ENCODE data around the gene KDELR1.

Gene KDELR1

DNA sequence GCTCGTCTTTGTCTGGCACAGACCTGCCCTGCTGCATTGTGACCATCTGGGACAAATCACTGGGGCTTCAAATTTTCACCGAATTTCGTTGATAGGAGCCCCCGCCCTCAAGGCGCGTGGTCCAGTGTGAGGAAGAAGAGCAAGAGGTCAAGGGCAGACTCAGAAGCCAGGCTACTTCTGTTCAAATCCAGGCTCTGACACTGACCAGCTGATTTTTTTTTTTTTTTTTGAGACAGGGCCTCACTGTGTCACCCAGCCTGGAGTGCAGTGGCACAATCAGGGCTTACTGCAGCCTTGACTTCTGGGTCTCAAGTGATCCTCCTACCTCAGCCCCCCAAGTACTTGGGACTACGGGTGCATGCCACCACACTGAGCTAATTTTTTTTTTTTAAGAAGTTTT lies 20.0 kb downstream of the KDELR1 start:
- H3K9me3 ChIP-seq (ENCODE audit: low read length) = no peaks in the 10 kb centered on the region
- no peaks in the 10 kb centered on the region for H3K79me2 ChIP-seq (ENCODE audit: insufficient read depth, low read length)
- TF ChIP-seq, protein P1, sequence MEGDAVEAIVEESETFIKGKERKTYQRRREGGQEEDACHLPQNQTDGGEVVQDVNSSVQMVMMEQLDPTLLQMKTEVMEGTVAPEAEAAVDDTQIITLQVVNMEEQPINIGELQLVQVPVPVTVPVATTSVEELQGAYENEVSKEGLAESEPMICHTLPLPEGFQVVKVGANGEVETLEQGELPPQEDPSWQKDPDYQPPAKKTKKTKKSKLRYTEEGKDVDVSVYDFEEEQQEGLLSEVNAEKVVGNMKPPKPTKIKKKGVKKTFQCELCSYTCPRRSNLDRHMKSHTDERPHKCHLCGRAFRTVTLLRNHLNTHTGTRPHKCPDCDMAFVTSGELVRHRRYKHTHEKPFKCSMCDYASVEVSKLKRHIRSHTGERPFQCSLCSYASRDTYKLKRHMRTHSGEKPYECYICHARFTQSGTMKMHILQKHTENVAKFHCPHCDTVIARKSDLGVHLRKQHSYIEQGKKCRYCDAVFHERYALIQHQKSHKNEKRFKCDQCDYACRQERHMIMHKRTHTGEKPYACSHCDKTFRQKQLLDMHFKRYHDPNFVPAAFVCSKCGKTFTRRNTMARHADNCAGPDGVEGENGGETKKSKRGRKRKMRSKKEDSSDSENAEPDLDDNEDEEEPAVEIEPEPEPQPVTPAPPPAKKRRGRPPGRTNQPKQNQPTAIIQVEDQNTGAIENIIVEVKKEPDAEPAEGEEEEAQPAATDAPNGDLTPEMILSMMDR (IDR thresholded peaks at IDR 0.05; ENCODE audit: low read length) = no peak
- no peak for TF ChIP-seq EZH2 (IDR thresholded peaks at IDR 0.05; ENCODE audit: borderline replicate concordance, low read length)
- H2AFZ ChIP-seq (ENCODE audit: low read length) = no peak overlapping the region
- no peak overlapping the region for H3K4me3 ChIP-seq (ENCODE audit: low read depth, low read length, poor library complexity, severe bottlenecking)
- no peaks in the 10 kb centered on the region for H4K20me1 ChIP-seq (ENCODE audit: insufficient read depth, low read length)
- H3K4me1 ChIP-seq (ENCODE audit: insufficient read depth, low read length, severe bottlenecking) = no peaks in the 10 kb centered on the region
- H3K9me2 ChIP-seq (ENCODE audit: low read depth, low read length) = no peaks in the 10 kb centered on the region
- H3K36me3 ChIP-seq (ENCODE audit: insufficient read depth, low read length) = no peaks in the 10 kb centered on the region
- H3K4me2 ChIP-seq (ENCODE audit: low read length) = no peak overlapping the region
- H3K9ac ChIP-seq (ENCODE audit: low read length) = no peak overlapping the region
- H3K27me3 ChIP-seq (ENCODE audit: insufficient read depth, low read length) = no peaks in the 10 kb centered on the region; the same call in 1 of the 2 replicates
- no peak overlapping the region for H3K27ac ChIP-seq (ENCODE audit: low read depth, low read length, poor library complexity, severe bottlenecking)
- H3F3A ChIP-seq (ENCODE audit: insufficient read depth, low read length) = no peaks in the 10 kb centered on the region

DNA sequence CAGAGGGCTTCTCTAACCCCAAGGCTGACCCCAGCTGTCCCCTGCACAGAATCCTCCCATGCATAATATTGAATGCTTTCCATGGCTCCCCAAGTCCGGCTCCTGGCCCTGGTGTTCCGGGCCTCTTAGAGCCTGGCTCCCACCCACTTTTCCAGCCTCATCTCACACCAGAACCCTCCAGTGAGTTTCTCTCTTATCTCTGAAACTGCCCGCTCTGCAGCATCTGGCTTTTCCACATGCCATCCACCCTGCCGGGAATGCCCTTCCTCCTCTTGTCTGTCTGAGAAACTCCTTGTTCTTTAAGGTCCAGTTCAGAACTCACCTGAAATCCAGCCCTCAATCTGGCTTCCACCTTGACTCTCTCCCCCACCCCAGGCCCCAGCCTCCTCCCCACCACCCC lies 20.4 kb downstream of the KDELR1 start:
- Histone ChIP-seq H3K4me2 (ENCODE audit: low read length) (no peak overlapping the region), H3K36me3 (ENCODE audit: insufficient read depth, low read length) (no peaks in the 10 kb centered on the region), H3K9ac (ENCODE audit: low read length) (no peak overlapping the region), H3K27ac (ENCODE audit: low read depth, low read length, poor library complexity, severe bottlenecking) (no peak overlapping the region), H3K4me3 (ENCODE audit: low read depth, low read length, poor library complexity, severe bottlenecking) (no peak overlapping the region), H2AFZ (ENCODE audit: low read length) (no peak overlapping the region), H4K20me1 (ENCODE audit: insufficient read depth, low read length) (no peaks in the 10 kb centered on the region), H3K9me3 (ENCODE audit: low read length) (no peaks in the 10 kb centered on the region), H3K79me2 (ENCODE audit: insufficient read depth, low read length) (no peaks in the 10 kb centered on the region), H3K9me2 (ENCODE audit: low read depth, low read length) (no peaks in the 10 kb centered on the region), H3K4me1 (ENCODE audit: insufficient read depth, low read length, severe bottlenecking) (no peaks in the 10 kb centered on the region), H3F3A (ENCODE audit: insufficient read depth, low read length) (no peaks in the 10 kb centered on the region), H3K27me3 (ENCODE audit: insufficient read depth, low read length) (no peaks in the 10 kb centered on the region; the same call in 1 of the 2 replicates)
- TF ChIP-seq, protein P1 (IDR thresholded peaks at IDR 0.05; ENCODE audit: low read length) = no peak
- TF ChIP-seq EZH2 (IDR thresholded peaks at IDR 0.05; ENCODE audit: borderline replicate concordance, low read length) = no peak

DNA sequence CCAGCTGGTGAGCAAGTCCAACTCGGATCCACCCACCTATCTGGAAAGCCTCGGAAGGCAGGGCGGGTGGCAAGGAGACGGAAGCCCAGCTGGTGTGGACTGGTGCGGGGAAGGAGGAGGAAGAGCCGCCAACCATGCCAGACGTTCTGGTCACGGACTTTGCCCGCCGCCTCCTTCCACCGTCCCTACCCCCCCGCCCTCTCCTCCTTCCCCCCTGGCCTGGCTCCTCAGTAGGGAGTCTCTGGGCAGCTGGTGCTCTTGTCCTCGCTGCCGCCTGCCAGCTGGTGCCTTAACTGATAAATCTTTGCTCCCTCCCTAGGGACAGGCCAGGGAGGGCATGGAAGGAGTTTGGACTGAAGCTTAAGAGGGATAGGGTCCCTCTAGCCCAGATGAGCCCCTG lies 22.4 kb downstream of the KDELR1 start:
- no peak overlapping the region for H3K27ac ChIP-seq (ENCODE audit: low read depth, low read length, poor library complexity, severe bottlenecking)

More for the DNA sequence above, 22.4 kb downstream of the KDELR1 start:
- Histone ChIP-seq H3K4me2 (ENCODE audit: low read length) (no peak overlapping the region), H3F3A (ENCODE audit: insufficient read depth, low read length) (no peaks in the 10 kb centered on the region), H4K20me1 (ENCODE audit: insufficient read depth, low read length) (no peaks in the 10 kb centered on the region), H3K36me3 (ENCODE audit: insufficient read depth, low read length) (no peaks in the 10 kb centered on the region), H3K4me3 (ENCODE audit: low read depth, low read length, poor library complexity, severe bottlenecking) (no peak overlapping the region), H2AFZ (ENCODE audit: low read length) (no peak overlapping the region), H3K79me2 (ENCODE audit: insufficient read depth, low read length) (no peaks in the 10 kb centered on the region), H3K27me3 (ENCODE audit: insufficient read depth, low read length) (no peaks in the 10 kb centered on the region; the same call in 1 of the 2 replicates), H3K4me1 (ENCODE audit: insufficient read depth, low read length, severe bottlenecking) (peaks cover 6% of the 10 kb centered on the region), H3K9me2 (ENCODE audit: low read depth, low read length) (no peaks in the 10 kb centered on the region), H3K9me3 (ENCODE audit: low read length) (no peaks in the 10 kb centered on the region), H3K9ac (ENCODE audit: low read length) (no peak overlapping the region)
- TF ChIP-seq EZH2 (IDR thresholded peaks at IDR 0.05; ENCODE audit: borderline replicate concordance, low read length) = no peak
- TF ChIP-seq, protein P1 (IDR thresholded peaks at IDR 0.05; ENCODE audit: low read length) = no peak
